ENCODE results near the gene APP. TPM values are rescaled to one million over a fixed set of nuclear protein-coding genes. Genes with fewer than 3 reads are reported as not detected.

APP gene
- total and polyA plus RNA-seq, 4 experiments from 2014 or later = 4.9 to 57.9 (median 34.2) TPM

DNA sequence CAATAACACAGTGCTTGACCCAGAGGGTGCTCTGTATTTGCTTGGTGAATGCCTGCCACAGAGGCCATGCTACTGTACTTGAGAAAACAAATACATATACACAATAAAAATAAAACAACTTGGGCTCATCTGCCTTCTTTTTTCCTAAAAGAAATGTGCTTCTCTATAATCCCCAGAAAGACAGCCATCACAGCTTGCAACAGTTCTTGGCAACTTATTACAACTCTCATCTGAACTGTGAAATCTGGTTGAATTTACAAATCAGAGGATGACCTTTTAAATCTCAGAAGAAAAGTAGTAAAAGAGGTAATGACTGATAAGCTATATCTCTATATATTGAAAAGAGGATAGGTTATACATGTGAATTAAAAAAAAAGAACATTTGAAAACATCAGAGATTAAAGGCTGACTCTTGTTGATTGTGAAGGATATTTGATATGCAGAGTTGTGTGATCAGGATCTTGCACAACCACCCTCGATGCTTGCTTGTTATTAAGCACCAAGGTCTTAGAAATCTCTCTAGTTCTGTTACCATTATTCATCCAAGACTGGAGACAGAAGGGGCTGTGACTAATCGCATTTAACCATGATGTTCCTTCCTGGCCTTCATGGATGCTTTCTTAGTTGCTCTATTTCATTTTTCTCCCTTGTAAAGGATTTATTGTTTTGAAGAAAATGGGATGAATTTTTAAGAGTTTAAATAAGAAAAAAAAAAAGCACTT lies 213.4 kb downstream of the APP start:
- Histone ChIP-seq H3K27me3 (ENCODE audit: insufficient read depth, low read length) (no peaks in the 10 kb centered on the region), H3K4me3 (ENCODE audit: low read length in 2 of 2) (no peak overlapping the region), H3K27ac (ENCODE audit: low read depth, low read length) (no peak overlapping the region), H3K9me3 (ENCODE audit: control insufficient read depth in 1 of 2, low read length in 2 of 2) (no peaks in the 10 kb centered on the region), H3K36me3 (ENCODE audit: insufficient read depth, low read length) (no peaks in the 10 kb centered on the region), H3K4me1 (ENCODE audit: insufficient read depth, low read length) (no peaks in the 10 kb centered on the region)
- intact Hi-C loops (cut with micrococcal nuclease) = no loop called here
- Mint-ChIP-seq H3K4me1 (no peaks in the 10 kb centered on the region), H3K27ac (no peak overlapping the region), H3K36me3 (peaks cover 8 to 17% of the 10 kb centered on the region in 2 donors), H3K27me3 (no peaks in the 10 kb centered on the region), H3K9me3 (peaks cover 0 to 2% (median 0%) of the 10 kb centered on the region in 8 donors), H3K4me3 (no peak overlapping the region)
- no peak for DNase-seq
- POLR2A ChIA-PET (ENCODE audit: partially characterized antibody) = no interaction called here
- CTCF ChIA-PET (ENCODE audit: partially characterized antibody) = no interaction called here

DNA sequence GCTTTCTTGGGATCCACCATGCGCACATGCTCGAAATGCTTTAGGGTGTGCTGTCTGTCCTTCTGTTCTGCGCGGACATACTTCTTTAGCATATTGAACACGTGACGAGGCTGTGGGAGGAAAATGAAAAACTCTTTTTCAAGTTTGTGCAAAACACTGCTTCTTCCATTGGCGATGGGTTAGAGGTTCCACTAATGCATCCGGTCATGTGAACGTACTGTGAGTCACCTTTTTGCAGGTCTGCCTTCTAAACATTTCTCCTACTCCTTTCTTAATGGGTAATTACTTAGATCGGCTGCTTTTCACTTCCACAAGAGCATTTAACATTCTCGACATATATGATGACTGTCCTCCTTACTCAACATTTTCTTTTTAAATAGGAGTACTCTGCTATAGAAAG lies 214.9 kb downstream of the APP start:
- Histone ChIP-seq H3K27ac (ENCODE audit: low read depth, low read length) (no peak overlapping the region), H3K36me3 (ENCODE audit: insufficient read depth, low read length) (no peaks in the 10 kb centered on the region), H3K4me1 (ENCODE audit: insufficient read depth, low read length) (no peaks in the 10 kb centered on the region), H3K27me3 (ENCODE audit: insufficient read depth, low read length) (no peaks in the 10 kb centered on the region), H3K4me3 (ENCODE audit: low read length in 2 of 2) (no peak overlapping the region), H3K9me3 (ENCODE audit: control insufficient read depth in 1 of 2, low read length in 2 of 2) (no peaks in the 10 kb centered on the region)
- no peaks in the 10 kb centered on the region for H3K27me3 Mint-ChIP-seq
- intact Hi-C loops (cut with micrococcal nuclease) = no loop called here
- H3K4me1 Mint-ChIP-seq = no peaks in the 10 kb centered on the region
- POLR2A ChIA-PET (ENCODE audit: partially characterized antibody) = no interaction called here
- DNase-seq = no peak
- no peak overlapping the region for H3K4me3 Mint-ChIP-seq
- peaks cover 0 to 2% (median 0%) of the 10 kb centered on the region in 8 donors for H3K9me3 Mint-ChIP-seq
- no peak overlapping the region for H3K27ac Mint-ChIP-seq
- CTCF ChIA-PET (ENCODE audit: partially characterized antibody) = no interaction called here
- H3K36me3 Mint-ChIP-seq = peaks cover 14 to 19% of the 10 kb centered on the region in 2 donors

GRCh38 chr21:25953659-25954058 lies 216.9 kb downstream of the APP start:
- Histone ChIP-seq H3K9me3 (ENCODE audit: control insufficient read depth in 1 of 2, low read length in 2 of 2) (no peaks in the 10 kb centered on the region), H3K36me3 (ENCODE audit: insufficient read depth, low read length) (no peaks in the 10 kb centered on the region), H3K4me3 (ENCODE audit: low read length in 2 of 2) (no peak overlapping the region), H3K4me1 (ENCODE audit: insufficient read depth, low read length) (no peaks in the 10 kb centered on the region), H3K27me3 (ENCODE audit: insufficient read depth, low read length) (no peaks in the 10 kb centered on the region), H3K27ac (ENCODE audit: low read depth, low read length) (no peak overlapping the region)
- no peak for DNase-seq
- ChIA-PET POLR2A (ENCODE audit: partially characterized antibody) (no interaction called here), CTCF (ENCODE audit: partially characterized antibody) (no interaction called here)
- intact Hi-C loops (cut with micrococcal nuclease) = no loop called here
- H3K36me3 Mint-ChIP-seq = peaks cover 16 to 22% of the 10 kb centered on the region in 2 donors
- peaks cover 0 to 2% (median 0%) of the 10 kb centered on the region in 8 donors for H3K9me3 Mint-ChIP-seq
- H3K4me1 Mint-ChIP-seq = no peaks in the 10 kb centered on the region
- H3K4me3 Mint-ChIP-seq = no peak overlapping the region
- H3K27ac Mint-ChIP-seq = no peak overlapping the region
- H3K27me3 Mint-ChIP-seq = no peaks in the 10 kb centered on the region

DNA sequence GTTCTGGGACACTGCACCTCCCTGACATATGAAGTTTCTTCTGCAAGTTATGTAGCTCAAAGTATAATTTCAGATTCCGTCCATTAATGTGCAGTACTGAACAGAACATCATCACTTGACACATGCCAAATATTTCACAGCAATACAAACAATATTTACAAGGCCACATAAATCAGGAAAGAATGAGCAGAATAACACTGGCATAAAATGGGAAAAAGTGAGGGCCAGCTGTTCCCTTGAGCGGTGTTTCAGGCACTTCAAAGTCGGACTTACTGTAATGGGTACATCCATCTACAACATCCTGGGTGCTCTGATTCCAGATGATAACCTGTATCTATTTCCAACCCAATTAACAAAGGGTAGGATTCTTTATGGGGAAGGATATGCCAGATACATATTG lies 217.4 kb downstream of the APP start:
- no peak for DNase-seq
- H3K9me3 ChIP-seq (ENCODE audit: control insufficient read depth in 1 of 2, low read length in 2 of 2) = no peaks in the 10 kb centered on the region
- H3K27me3 ChIP-seq (ENCODE audit: insufficient read depth, low read length) = no peaks in the 10 kb centered on the region
- H3K27ac Mint-ChIP-seq = no peak overlapping the region
- peaks cover 16 to 22% of the 10 kb centered on the region in 2 donors for H3K36me3 Mint-ChIP-seq
- no peak overlapping the region for H3K4me3 Mint-ChIP-seq
- ChIA-PET CTCF (ENCODE audit: partially characterized antibody) (no interaction called here), POLR2A (ENCODE audit: partially characterized antibody) (no interaction called here)
- H3K4me1 ChIP-seq (ENCODE audit: insufficient read depth, low read length) = no peaks in the 10 kb centered on the region
- intact Hi-C loops (cut with micrococcal nuclease) = no loop called here
- no peaks in the 10 kb centered on the region for H3K4me1 Mint-ChIP-seq
- no peak overlapping the region for H3K27ac ChIP-seq (ENCODE audit: low read depth, low read length)
- H3K9me3 Mint-ChIP-seq = peaks cover 0 to 2% (median 0%) of the 10 kb centered on the region in 8 donors
- no peak overlapping the region for H3K4me3 ChIP-seq (ENCODE audit: low read length in 2 of 2)
- H3K36me3 ChIP-seq (ENCODE audit: insufficient read depth, low read length) = no peaks in the 10 kb centered on the region
- no peaks in the 10 kb centered on the region for H3K27me3 Mint-ChIP-seq

- POLR2A ChIA-PET (ENCODE audit: partially characterized antibody) = no interaction called here
- no peaks in the 10 kb centered on the region for H3K27me3 ChIP-seq (ENCODE audit: insufficient read depth, low read length)
- no peaks in the 10 kb centered on the region for H3K4me1 ChIP-seq (ENCODE audit: insufficient read depth, low read length)
- peaks cover 0 to 2% (median 0%) of the 10 kb centered on the region in 8 donors for H3K9me3 Mint-ChIP-seq
- no peak overlapping the region for H3K4me3 Mint-ChIP-seq
- H3K27me3 Mint-ChIP-seq = no peaks in the 10 kb centered on the region
- no peak for DNase-seq
- intact Hi-C loops (cut with micrococcal nuclease) = no loop called here
- no peaks in the 10 kb centered on the region for H3K36me3 ChIP-seq (ENCODE audit: insufficient read depth, low read length)
- no peak overlapping the region for H3K4me3 ChIP-seq (ENCODE audit: low read length in 2 of 2)
- H3K9me3 ChIP-seq (ENCODE audit: control insufficient read depth in 1 of 2, low read length in 2 of 2) = no peaks in the 10 kb centered on the region
- CTCF ChIA-PET (ENCODE audit: partially characterized antibody) = no interaction called here
- H3K4me1 Mint-ChIP-seq = no peaks in the 10 kb centered on the region
- H3K36me3 Mint-ChIP-seq = peaks cover 19 to 23% of the 10 kb centered on the region in 2 donors
- H3K27ac ChIP-seq (ENCODE audit: low read depth, low read length) = no peak overlapping the region
- H3K27ac Mint-ChIP-seq = no peak overlapping the region
Measured at GRCh38 chr21:25952306-25952705, 218.3 kb downstream of the APP start.

GRCh38 chr21:25949701-25950100 lies 220.9 kb downstream of the APP start:
- peaks cover 18 to 26% of the 10 kb centered on the region in 2 donors for H3K36me3 Mint-ChIP-seq
- DNase-seq = no peak
- no peaks in the 10 kb centered on the region for H3K4me1 Mint-ChIP-seq
- no peak overlapping the region for H3K4me3 Mint-ChIP-seq
- H3K36me3 ChIP-seq (ENCODE audit: insufficient read depth, low read length) = no peaks in the 10 kb centered on the region
- ChIA-PET CTCF (ENCODE audit: partially characterized antibody) (no interaction called here), POLR2A (ENCODE audit: partially characterized antibody) (no interaction called here)
- no peak overlapping the region for H3K27ac Mint-ChIP-seq
- no peaks in the 10 kb centered on the region for H3K9me3 ChIP-seq (ENCODE audit: control insufficient read depth in 1 of 2, low read length in 2 of 2)
- H3K27me3 Mint-ChIP-seq = no peaks in the 10 kb centered on the region
- no peak overlapping the region for H3K4me3 ChIP-seq (ENCODE audit: low read length in 2 of 2)
- H3K9me3 Mint-ChIP-seq = peaks cover 0 to 4% (median 0%) of the 10 kb centered on the region in 8 donors
- intact Hi-C loops (cut with micrococcal nuclease) = no loop called here
- H3K4me1 ChIP-seq (ENCODE audit: insufficient read depth, low read length) = no peaks in the 10 kb centered on the region
- no peak overlapping the region for H3K27ac ChIP-seq (ENCODE audit: low read depth, low read length)
- H3K27me3 ChIP-seq (ENCODE audit: insufficient read depth, low read length) = no peaks in the 10 kb centered on the region

DNA sequence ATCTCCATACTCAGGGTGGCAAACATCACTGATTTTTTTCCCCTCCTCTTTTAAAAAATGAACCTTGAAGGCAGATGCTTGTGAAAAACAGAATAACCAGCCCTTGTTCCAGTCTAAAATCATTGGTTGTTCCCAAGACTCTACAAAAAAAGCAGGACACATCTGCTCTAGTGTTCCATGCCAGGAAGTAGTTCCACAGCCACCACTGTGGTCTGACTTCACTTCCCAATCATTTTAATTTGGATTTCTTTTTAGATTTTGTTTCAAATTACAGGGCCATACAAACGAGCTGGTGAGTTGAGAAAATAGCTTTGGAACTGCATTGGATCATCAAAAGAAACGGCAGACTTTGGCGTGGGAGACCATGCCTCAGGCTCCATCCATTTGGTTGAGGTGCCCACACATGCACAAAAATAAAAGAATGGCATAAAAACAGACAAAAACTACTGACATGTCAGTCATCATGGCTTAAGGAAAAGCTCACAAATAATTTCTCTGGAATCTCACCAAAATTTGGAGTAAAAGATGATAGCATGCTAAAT lies 225.8 kb downstream of the APP start:
- POLR2A ChIA-PET (ENCODE audit: partially characterized antibody) = no interaction called here

More for the DNA sequence above, 225.8 kb downstream of the APP start:
- peaks cover 4 to 13% of the 10 kb centered on the region in 2 donors for H3K36me3 Mint-ChIP-seq
- DNase-seq = no peak
- Histone ChIP-seq H3K4me3 (ENCODE audit: low read length in 2 of 2) (no peak overlapping the region), H3K27ac (ENCODE audit: low read depth, low read length) (no peak overlapping the region), H3K4me1 (ENCODE audit: insufficient read depth, low read length) (no peaks in the 10 kb centered on the region), H3K9me3 (ENCODE audit: control insufficient read depth in 1 of 2, low read length in 2 of 2) (no peaks in the 10 kb centered on the region), H3K27me3 (ENCODE audit: insufficient read depth, low read length) (no peaks in the 10 kb centered on the region), H3K36me3 (ENCODE audit: insufficient read depth, low read length) (no peaks in the 10 kb centered on the region)
- CTCF ChIA-PET (ENCODE audit: partially characterized antibody) = interaction anchor here (0.9 kb wide), 1 partner anchor 226 kb away, joined by 3 read pairs; no protein-coding TSS in a partner anchor
- H3K4me3 Mint-ChIP-seq = no peak overlapping the region
- H3K27ac Mint-ChIP-seq = no peak overlapping the region
- intact Hi-C loops (cut with micrococcal nuclease) = no loop called here
- no peaks in the 10 kb centered on the region for H3K27me3 Mint-ChIP-seq
- H3K4me1 Mint-ChIP-seq = no peaks in the 10 kb centered on the region
- peaks cover 0 to 4% (median 0%) of the 10 kb centered on the region in 8 donors for H3K9me3 Mint-ChIP-seq
